CD14-positive monocyte (primary cell): Measurements from ENCODE around the gene SPDL1. TPM values are rescaled to one million over a fixed set of nuclear protein-coding genes. Genes with fewer than 3 reads are reported as not detected.

ENCODE experiments used
- DNase-seq, 3 donors: peaks; one replicate each; pipeline ENCODE4 v3.0.0-alpha.2; 2011 to 2022
- H2AFZ ChIP-seq: 2 replicates; pipeline ENCODE4 v1.6.0; 2012; ENCODE audit warnings: mild to moderate bottlenecking, low read depth, low read length, inconsistent platforms; ENCODE audit not compliant: insufficient read depth, poor library complexity, severe bottlenecking
- H3K27ac ChIP-seq, 2 donors: 1 replicate in 1 of 2; 2 replicates in 1 of 2; pipeline ENCODE4 v1.5.1; 2012 to 2013; ENCODE audit warnings: low read length in 2 of 2, control low read depth in 1 of 2, inconsistent platforms in 1 of 2, low read depth in 1 of 2, mild to moderate bottlenecking in 1 of 2
- H3K27me3 ChIP-seq, 2 donors: one replicate each; pipeline versions ENCODE4 v1.6.0 to v1.6.1; 2011 to 2013; ENCODE audit warnings: low read length in 2 of 2; ENCODE audit not compliant: control insufficient read depth in 2 of 2, insufficient read depth in 2 of 2
- H3K36me3 ChIP-seq, 2 donors: replicated peaks in 1 of 2; 1 replicate in 1 of 2; 2 replicates in 1 of 2; pipeline versions ENCODE4 v1.5.1 to v1.6.1; 2012 to 2013; ENCODE audit warnings: low read length in 2 of 2, control low read depth in 1 of 2, inconsistent platforms in 1 of 2, mild to moderate bottlenecking in 1 of 2; ENCODE audit not compliant: insufficient read depth in 2 of 2, control insufficient read depth in 1 of 2
- H3K4me1 ChIP-seq, 2 donors: 1 replicate in 1 of 2; 2 replicates in 1 of 2; pipeline versions ENCODE4 v1.5.1 to v1.6.1; 2012 to 2013; ENCODE audit warnings: low read length in 2 of 2, control low read depth in 1 of 2, inconsistent platforms in 1 of 2, mild to moderate bottlenecking in 1 of 2, moderate library complexity in 1 of 2; ENCODE audit not compliant: insufficient read depth in 2 of 2, control insufficient read depth in 1 of 2
- H3K4me2 ChIP-seq: replicated peaks from 2 replicates; pipeline ENCODE3; 2012; ENCODE audit warnings: low read length, moderate library complexity, mild to moderate bottlenecking; ENCODE audit not compliant: poor library complexity, severe bottlenecking; ENCODE audit errors: extremely low read depth
- H3K4me3 ChIP-seq, 3 experiments: fragments of 200-600 bp in 1 of 3; sonication (generic) in 1 of 3; replicated peaks in 1 of 3; 1 replicate in 2 of 3; 2 replicates in 1 of 3; pipeline ENCODE4 v1.5.1; 2011 to 2013; ENCODE audit warnings: low read length in 3 of 3, mild to moderate bottlenecking in 3 of 3, control low read depth in 2 of 3, low read depth in 2 of 3, inconsistent platforms in 1 of 3, moderate library complexity in 1 of 3
- H3K79me2 ChIP-seq: 2 replicates; pipeline ENCODE4 v1.6.0; 2012; ENCODE audit warnings: mild to moderate bottlenecking, control low read depth, inconsistent platforms, low read length, moderate library complexity; ENCODE audit not compliant: insufficient read depth
- H3K9ac ChIP-seq: 2 replicates; pipeline ENCODE4 v1.6.0; 2017; ENCODE audit warnings: low read length, mild to moderate bottlenecking; ENCODE audit not compliant: insufficient read depth, poor library complexity, severe bottlenecking
- H3K9me3 ChIP-seq, 2 donors: replicated peaks in 1 of 2; 1 replicate in 1 of 2; 2 replicates in 1 of 2; pipeline versions ENCODE4 v1.5.1 to v1.6.1; 2012 to 2013; ENCODE audit warnings: low read length in 2 of 2, control low read depth in 1 of 2; ENCODE audit not compliant: control insufficient read depth in 1 of 2, insufficient read depth in 1 of 2
- H4K20me1 ChIP-seq: 2 replicates; pipeline ENCODE4 v1.6.0; 2012; ENCODE audit warnings: mild to moderate bottlenecking, low read length, control low read depth, moderate library complexity; ENCODE audit not compliant: insufficient read depth
- H3K27ac Mint-ChIP-seq, 7 donors: one replicate each; pipeline ENCODE4 v1.8.0; 2020; ENCODE audit warnings: mild to moderate bottlenecking in 7 of 7, mixed read lengths in 7 of 7, moderate library complexity in 6 of 7, inconsistent platforms in 2 of 7
- H3K27me3 Mint-ChIP-seq, 3 donors: one replicate each; pipeline ENCODE4 v1.8.0; 2021 to 2022; ENCODE audit warnings: low read depth in 3 of 3, mild to moderate bottlenecking in 3 of 3, mixed read lengths in 3 of 3, moderate library complexity in 3 of 3, inconsistent platforms in 1 of 3
- H3K36me3 Mint-ChIP-seq, 2 donors: one replicate each; pipeline ENCODE4 v1.8.0; 2020; ENCODE audit warnings: mixed read lengths in 2 of 2, inconsistent platforms in 1 of 2, mild to moderate bottlenecking in 1 of 2
- H3K4me1 Mint-ChIP-seq: one replicate; pipeline ENCODE4 v1.8.0; 2020; ENCODE audit warnings: mild to moderate bottlenecking, mixed read lengths
- H3K4me3 Mint-ChIP-seq, 2 donors: one replicate each; pipeline ENCODE4 v1.8.0; 2020; ENCODE audit warnings: mild to moderate bottlenecking in 2 of 2, mixed read lengths in 2 of 2, moderate library complexity in 1 of 2
- H3K9me3 Mint-ChIP-seq, 7 donors: one replicate each; pipeline ENCODE4 v1.8.0; 2020 to 2022; ENCODE audit warnings: mixed read lengths in 7 of 7, mild to moderate bottlenecking in 6 of 7, moderate library complexity in 6 of 7, inconsistent platforms in 2 of 7
- CTCF ChIP-seq: fragments of 200-600 bp; IDR thresholded peaks from one replicate; pipeline ENCODE4 v1.8.0; 2022; ENCODE audit warnings: antibody characterized with exemption, mild to moderate bottlenecking
- WGBS: methylation state at CpG from one replicate; pipeline ENCODE4 v1.1.5; 2013; ENCODE audit warnings: missing lambda C conversion rate; ENCODE audit not compliant: insufficient coverage; 5-methylcytosine and 5-hydroxymethylcytosine counted together
- intact Hi-C, 2 donors: fragments of 100-400 bp; cut with micrococcal nuclease; formaldehyde crosslinking; loops; one replicate each; pipeline versions ENCODE4 v1.15.0 to v1.15.1; 2023
- polyA plus RNA-seq, 3 donors: library from polyadenylated mRNA; depleted of rRNA in 1 of 3; unstranded in 2 of 3; stranded (reverse) in 1 of 3; fragments of 300-500 nt in 2 of 3; fragments of >200 nt in 1 of 3; fragmentation: Illumina TruSeq in 2 of 3; gene quantifications; 1 replicate in 2 of 3; 2 replicates in 1 of 3; pipeline ENCODE4 v1.2.3, GENCODE V29; 2012 to 2021

The SPDL1 gene
- polyA plus RNA-seq, 3 donors, result 1.4 to 1.6 (median 1.6) TPM

GRCh38 chr5:169554251-169554650, 29.3 kb upstream of the SPDL1 start:
- Histone ChIP-seq H3K36me3 (no peaks in the 10 kb centered on the region), H3K27ac (no peak overlapping the region), H3K9me3 (no peaks in the 10 kb centered on the region), H3K4me2 (no peak overlapping the region), H2AFZ (no peak overlapping the region), H3K4me3 (no peak overlapping the region), H3K79me2 (no peaks in the 10 kb centered on the region), H3K27me3 (peaks cover 3 to 9% of the 10 kb centered on the region in 2 donors), H4K20me1 (no peaks in the 10 kb centered on the region), H3K4me1 (no peaks in the 10 kb centered on the region), H3K9ac (no peak overlapping the region)
- TF ChIP-seq CTCF, result no peak
- no peak overlapping the region for H3K27ac Mint-ChIP-seq
- peaks cover 9 to 22% (median 10%) of the 10 kb centered on the region in 3 donors for H3K27me3 Mint-ChIP-seq
- WGBS, result 100% methylated on average over 1 of the region's 1 CpG
- no peaks in the 10 kb centered on the region for H3K36me3 Mint-ChIP-seq
- intact Hi-C loops, result no loop called here
- no peak overlapping the region for H3K4me3 Mint-ChIP-seq
- no peak for DNase-seq
- no peaks in the 10 kb centered on the region for H3K4me1 Mint-ChIP-seq
- peaks cover 7 to 10% (median 8%) of the 10 kb centered on the region in 7 donors for H3K9me3 Mint-ChIP-seq

GRCh38 chr5:169557838-169558237, 25.7 kb upstream of the SPDL1 start:
- intact Hi-C loops, result no loop called here
- Histone ChIP-seq H3K9me3 (no peaks in the 10 kb centered on the region), H3K9ac (no peak overlapping the region), H3K4me1 (no peaks in the 10 kb centered on the region), H2AFZ (no peak overlapping the region), H3K4me3 (no peak overlapping the region), H3K27ac (no peak overlapping the region), H3K36me3 (no peaks in the 10 kb centered on the region), H3K79me2 (no peaks in the 10 kb centered on the region), H3K4me2 (no peak overlapping the region), H3K27me3 (no peaks in the 10 kb centered on the region), H4K20me1 (no peaks in the 10 kb centered on the region)
- no peaks in the 10 kb centered on the region for H3K36me3 Mint-ChIP-seq
- peaks cover 3 to 7% (median 6%) of the 10 kb centered on the region in 3 donors for H3K27me3 Mint-ChIP-seq
- WGBS, result no CpG with 5 or more reads among the region's 1 CpG
- DNase-seq, result no peak
- H3K27ac Mint-ChIP-seq, result no peak overlapping the region
- H3K4me3 Mint-ChIP-seq, result no peak overlapping the region
- no peaks in the 10 kb centered on the region for H3K4me1 Mint-ChIP-seq
- H3K9me3 Mint-ChIP-seq, result peaks cover 7 to 10% (median 7%) of the 10 kb centered on the region in 7 donors
- TF ChIP-seq CTCF, result no peak
